CD4-positive, alpha-beta T cell treated with Interleukin-17A for 1 hour (primary cell): ENCODE data around the gene ARHGEF28.
A peak's percentile ranks its signal among the peaks of the same experiment; 100 is the strongest.

ENCODE experiments used
- DNase-seq: peaks from one replicate; pipeline ENCODE4 v3.0.0-alpha.2; 2020

Gene ARHGEF28

DNA sequence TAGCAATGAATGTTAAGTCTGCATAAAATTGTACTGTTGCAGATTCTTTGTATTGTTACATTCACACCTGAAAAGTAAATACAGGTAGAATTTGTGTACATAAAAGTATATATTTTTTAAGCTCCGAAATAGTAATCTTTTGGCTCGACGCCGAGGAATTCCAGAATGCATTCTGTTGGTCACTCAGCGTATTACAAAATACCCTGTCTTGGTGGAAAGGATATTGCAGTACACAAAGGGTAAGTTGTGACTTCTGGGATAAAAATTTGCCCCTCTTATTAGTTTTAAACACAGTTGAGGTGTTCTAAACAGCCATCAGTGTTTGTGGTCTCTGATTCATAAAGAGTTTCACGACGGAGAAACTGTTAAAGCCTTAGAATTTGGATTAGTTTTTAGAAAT lies 257.6 kb downstream of the ARHGEF28 start:
- no peak for DNase-seq

DNA sequence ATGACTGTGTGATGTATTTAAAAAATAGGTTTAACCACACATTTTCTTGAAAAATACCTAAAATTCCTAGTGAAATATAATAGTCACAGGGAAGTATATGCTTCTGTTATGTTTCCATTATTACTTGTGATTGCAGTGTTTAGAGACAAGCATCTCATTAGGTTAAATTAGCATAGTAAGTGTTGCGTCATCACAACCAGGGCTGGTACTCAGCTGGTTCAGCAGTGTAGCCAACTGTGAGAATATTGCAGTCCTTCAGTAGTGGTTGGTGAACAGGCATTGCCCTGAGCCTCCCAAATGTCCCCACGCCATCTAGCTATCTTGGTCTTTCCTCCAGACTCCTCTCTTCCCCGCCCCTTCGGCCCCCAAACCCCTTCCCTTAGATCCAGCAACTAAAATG lies 261.7 kb downstream of the ARHGEF28 start:
- DNase-seq = no peak

DNA sequence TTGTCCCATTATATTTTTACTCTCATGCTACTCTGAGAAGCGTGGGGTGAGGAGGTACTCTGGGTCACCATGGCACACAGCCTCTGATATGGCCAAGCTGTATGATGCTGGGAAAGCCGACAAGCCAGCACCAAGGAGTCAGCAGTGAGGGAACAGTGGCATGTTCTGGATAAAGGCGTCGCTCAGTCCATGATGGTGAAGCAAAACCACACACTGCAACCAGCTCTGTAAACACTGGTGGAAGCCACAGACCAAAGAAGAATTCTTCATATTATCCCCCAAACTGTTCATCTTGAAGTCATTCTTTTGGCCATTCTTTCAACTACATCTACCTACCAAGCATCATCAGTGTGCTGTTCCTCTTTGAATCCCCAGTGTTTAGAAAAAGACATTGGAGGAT lies 264.6 kb downstream of the ARHGEF28 start:
- DNase-seq = no peak

DNA sequence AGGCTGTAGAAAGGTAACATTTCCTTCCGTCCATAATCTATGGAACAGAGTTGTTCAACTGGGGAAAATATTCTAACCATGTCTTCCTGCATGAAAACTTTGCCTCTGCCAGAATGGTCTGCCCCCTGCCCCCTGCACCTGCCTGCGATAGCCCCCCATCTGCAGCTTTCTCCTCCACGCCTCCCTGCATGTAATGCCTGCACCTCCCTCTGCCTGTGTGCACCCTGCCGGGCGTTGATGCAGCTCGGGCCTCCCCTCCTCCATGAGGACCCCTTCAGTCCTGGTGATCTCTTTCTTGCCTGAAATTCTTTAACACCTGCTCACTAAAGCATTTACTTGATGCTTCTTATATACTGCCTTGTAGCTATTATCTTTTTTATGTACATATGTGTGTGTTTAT lies 266.2 kb downstream of the ARHGEF28 start:
- no peak for DNase-seq

DNA sequence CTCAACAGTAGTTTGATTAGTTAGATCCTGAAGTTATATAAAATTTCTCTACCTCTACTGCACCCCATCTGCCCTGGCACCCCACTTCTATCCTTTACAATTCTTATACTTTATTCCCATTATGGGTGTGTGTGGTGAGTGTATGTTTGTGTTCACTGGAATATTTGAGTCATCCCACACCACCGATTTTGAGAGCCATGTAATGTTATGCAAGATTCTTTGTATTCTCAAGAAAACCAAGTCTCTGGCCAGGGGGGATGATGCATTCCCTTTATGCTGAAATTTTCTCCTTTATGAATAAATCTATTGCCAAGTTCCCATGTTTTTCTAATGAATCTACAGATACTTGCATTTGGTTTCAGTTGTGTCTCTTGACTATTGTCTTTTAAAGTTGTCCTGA lies 266.8 kb downstream of the ARHGEF28 start:
- DNase-seq = no peak

DNA sequence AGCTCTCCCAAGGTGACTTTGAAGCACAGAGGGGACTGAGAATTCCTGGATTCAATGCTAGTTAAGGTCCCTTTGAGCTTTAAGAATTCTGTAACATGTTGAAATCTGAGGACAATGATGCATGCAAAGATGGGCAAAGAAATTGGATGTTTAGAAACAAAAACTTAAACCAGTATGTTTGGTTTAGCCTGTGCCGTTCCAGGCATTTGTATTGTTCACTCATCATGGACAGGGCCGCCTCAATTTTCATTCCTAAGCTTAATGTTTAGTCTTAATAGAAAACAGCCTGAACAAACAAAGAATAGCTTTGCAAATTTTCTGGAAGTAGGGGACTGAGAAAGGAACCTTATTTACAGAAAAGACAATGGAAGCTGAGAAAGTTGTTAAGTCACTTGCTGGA lies 267.8 kb downstream of the ARHGEF28 start:
- DNase-seq = no peak

DNA sequence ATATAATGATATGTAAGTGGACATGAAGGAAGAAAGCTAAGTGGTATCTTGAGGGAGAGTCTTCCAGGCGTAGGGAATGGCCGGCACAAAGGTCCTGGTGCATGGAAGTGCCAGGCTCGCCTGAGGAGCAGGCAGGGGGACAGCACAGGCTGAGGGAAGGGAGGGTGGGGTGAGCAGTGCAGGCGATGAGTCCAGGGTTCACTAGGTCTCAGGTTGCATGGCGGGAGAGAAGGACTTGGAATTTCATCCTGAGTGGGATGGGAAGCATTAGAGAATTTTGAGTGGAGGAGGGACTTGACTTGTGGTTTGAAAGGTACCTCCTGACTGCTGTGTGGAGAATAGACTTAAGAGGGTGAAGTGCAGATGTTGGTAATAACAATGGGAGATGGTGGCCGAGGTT lies 268.9 kb downstream of the ARHGEF28 start:
- no peak for DNase-seq

DNA sequence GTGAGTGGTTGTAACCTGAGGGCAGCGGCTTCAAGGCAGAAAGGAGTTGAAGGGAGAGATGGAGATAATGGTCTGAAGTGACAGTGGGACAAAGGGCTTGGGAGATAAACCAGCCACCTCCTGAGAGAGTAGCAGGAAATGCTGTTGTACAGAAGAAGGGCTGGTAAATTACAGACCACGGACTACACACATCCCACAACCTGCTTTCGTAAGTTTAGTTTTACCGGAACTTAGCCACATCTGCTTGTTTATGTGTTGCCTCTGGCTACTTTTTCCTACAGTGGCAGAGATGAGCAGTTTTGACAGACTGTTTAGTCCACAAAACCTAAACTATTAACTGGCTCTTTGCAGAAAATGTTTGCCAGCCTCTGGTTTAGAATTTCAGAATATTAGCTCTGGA lies 269.5 kb downstream of the ARHGEF28 start:
- no peak for DNase-seq

DNA sequence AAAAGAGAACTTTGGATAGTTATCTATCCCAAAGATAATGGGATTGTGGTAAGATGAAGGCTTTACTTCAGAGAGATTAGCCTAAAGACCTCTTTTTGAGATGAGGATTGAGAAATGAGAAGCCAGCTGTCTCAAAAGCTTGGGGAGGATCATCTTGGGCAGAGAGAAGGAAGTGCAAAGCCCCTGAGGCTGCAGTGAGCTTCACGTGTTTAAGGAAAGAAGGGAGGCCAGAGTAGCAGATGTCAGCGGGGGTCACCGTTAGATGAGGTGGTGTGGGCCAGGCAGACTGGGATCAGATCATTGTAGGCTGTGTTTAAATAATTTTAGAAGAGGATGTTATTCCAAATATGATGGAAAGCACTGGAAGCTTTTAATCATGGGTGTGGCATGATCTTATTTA lies 270.1 kb downstream of the ARHGEF28 start:
- no peak for DNase-seq

DNA sequence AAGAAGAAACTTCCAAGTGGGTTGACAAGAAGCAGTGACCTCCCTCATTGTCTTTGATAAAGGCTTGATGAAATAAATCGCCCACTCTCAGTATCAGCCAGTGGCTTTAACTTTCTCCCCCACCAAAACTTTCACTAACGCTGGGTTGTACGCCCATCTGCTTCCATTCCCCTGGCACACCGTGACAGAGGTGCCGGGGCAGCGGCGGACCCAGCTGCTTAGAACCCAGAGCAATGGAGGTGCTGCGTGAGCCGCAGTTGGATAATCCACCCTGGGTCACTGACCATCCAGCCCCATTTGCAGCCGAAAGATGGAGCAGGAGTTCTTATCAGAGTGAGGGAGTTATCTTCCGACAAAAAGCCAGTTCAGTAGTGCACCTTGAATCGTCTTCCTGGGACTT lies 270.7 kb downstream of the ARHGEF28 start:
- no peak for DNase-seq

DNA sequence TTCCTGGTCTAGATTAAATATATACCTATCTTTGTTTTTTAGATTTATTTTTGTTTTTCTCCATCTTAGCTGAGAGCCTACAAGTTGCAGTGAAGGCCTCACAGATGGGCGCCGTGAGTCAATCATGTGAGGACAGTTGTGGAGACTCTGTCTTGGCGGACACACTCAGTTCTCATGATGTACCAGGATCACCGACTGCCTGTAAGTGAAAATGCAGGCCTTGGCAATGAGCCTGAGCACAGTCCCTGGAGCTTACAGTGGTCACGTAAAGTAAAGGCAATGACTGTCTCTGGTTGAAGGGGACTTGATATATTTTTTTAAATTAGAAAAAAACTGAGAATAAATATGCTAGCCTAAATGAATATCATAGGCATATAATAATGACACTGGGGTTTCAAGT lies 271.9 kb downstream of the ARHGEF28 start:
- DNase-seq = no peak

DNA sequence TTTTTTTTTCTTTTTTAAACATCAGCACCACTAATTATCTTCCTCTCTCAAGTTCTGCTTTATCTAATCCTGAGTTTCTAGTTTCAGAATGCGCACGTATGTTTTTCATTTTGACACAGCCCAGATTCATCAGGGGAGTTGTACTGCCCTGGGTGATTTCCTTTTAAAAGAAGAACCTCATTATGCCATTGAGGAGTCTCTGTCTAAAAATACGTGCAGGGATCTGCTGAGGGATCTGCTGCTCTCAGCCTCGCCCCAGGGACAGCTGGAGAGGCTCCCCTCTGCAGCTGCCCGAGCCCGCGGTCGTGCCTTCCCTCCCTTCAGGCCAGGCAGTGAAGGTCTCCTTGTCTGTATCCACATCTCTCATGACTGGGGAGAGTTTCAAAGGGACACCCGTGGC lies 273.1 kb downstream of the ARHGEF28 start:
- DNase-seq = peak; percentile 4

DNA sequence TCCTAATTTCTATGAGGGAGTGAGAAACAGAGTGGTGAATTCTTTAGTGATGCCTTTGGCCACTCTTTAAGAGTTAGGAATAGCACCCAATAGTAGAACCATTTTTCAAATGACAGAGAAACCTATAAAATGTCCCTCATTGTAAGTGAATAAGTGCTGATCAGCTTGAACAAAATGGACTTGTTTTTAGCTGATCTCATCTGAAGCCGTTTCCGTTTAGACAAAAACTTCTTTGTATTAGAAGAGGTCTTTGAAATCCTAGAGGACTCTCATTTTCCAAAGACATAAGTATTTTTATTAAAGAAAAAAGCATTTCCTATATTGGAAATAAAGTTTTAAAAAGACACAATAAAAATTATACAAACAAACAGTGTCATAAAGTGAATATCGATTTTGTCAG lies 273.9 kb downstream of the ARHGEF28 start:
- no peak for DNase-seq

DNA sequence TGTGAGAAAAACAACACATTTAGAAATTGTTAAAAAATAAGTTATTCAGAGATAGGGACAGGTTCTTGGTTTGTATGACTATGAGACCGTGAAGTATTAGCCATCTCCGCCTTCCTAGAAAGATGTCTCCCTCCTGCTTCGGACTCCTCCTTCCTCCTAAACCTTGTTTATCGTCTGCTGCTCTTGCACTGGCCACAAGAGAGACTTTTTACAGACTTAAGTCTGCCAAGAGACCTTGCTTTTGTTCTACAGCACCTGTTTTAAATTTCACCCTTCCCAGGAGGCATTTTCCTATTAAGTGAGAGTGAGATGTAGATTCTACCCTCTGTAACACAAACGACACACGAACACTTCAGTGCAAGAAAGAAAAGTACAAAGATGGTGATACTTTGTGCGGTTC lies 274.6 kb downstream of the ARHGEF28 start:
- no peak for DNase-seq

DNA sequence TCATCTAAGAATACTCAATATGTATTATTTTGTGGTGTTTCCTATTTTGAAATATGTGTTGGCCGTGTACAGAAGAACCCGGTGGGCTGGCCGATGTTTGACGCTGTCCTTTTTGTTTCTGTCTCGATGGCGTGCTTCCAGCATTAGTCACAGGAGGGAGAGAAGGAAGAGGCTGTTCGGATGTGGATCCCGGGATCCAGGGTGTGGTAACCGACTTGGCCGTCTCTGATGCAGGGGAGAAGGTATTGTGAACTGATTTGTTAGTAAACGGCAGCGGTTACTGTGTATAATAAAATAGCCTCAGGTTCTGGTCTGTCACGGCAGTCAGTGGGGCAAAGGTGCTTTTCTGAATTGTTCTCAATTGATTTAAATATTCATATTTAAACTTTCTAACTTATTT lies 275.0 kb downstream of the ARHGEF28 start:
- DNase-seq = no peak

DNA sequence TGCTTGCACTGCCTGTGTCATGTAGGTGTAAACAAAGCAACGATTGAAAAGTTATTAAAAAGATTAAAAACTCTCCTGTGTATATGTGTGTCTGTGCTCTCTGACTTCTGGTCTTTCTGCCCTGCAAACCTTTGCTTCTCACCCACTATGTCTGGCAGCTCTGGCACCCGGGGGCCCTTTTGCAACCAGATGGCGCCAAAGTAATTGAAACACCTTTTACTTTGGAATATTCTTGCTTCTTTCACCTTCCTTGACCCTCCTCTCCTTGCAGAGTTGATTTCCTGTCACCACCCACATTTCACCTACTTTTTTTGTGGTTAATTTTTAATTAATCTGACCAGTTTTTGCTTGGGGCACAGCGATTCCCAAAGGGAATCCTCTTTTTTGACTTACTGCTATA lies 275.5 kb downstream of the ARHGEF28 start:
- no peak for DNase-seq

DNA sequence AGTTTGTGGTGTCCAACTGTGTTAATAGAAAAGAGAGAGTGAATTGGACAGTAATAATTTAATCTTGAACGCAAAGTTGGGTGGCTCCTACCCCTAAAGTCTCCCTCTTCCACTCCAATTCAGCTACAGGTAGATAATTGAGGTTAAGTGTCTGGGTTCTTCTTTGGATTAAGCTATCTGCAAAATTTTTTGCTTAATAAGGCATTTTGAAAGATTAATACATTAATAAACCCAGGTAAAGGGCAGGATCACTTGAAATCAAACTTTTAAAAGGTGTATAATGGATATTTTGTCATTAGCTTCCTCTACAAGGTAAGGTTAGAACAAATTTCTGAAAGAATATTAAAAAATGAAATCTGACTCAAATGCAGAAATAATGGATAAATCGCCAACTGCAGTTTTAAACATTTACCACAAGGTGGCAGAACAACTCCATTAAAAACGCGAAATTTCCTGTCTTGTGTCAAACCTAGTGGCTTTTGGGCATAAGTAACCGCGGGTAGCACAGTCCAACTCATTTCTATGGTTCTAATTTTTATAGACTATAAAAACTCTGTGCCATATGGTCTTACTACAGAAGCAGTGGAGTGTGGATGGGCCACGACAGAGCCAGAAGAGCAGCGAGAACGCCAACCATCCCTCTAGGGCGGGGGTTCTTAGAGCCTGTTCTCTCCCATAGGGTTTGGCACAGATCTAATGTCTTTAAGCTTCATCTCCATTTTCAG lies 276.5 kb downstream of the ARHGEF28 start:
- DNase-seq = peak; percentile 57

DNA sequence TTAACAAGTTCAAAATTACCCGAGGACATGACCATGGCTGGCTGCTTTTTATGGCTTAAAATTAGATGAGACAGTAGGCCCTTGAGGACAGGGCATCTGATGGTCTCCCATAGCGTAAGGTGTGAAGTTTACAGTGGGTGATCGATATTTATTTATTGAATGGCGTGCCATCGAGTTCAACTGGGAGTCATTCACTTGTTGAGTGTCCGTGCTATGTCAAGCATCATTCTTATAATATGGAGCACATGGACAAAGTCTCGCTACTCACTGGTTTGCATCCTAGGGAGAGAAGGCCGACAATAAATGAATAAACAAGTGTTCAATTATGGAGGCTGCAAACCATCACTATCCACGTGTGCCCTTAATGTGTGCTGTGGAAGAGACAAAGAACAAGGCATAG lies 277.2 kb downstream of the ARHGEF28 start:
- no peak for DNase-seq

DNA sequence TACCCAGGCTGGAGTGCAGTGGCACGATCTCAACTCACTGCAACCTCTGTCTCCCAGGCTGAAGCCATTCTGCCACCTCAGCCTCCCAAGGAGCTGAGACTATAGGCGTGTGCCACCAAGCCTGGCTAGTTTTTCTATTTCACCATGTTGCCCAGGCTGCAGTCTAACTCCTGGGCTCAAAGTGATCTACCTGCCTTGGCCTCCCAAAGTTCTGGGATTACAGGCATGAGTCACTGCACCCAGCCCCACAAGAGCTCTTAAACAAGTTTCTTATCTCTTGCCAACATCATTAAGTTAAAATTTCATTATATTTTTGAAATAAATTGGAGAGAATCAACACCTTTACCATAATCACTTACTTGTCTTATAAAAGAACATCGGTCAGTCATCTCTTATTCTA lies 280.3 kb downstream of the ARHGEF28 start:
- DNase-seq = no peak

DNA sequence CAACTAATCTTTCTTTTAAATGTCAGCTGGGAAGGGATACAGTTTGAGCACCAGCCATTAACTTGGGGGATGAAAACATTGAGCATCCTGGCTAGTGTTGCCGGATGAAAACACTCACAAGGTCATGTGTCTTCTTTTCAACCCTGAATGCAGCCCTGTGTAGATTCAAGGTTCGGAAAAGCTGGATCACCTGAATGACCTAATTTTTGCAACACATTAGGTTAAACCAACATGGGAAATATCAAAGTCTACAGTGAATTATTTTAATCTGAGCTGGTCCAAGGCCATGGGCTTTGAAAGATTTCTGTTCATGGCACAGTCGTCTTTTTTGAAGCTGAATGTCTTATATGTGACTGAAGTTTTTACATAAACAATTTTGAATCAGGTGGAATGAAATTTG lies 281.2 kb downstream of the ARHGEF28 start:
- no peak for DNase-seq

DNA sequence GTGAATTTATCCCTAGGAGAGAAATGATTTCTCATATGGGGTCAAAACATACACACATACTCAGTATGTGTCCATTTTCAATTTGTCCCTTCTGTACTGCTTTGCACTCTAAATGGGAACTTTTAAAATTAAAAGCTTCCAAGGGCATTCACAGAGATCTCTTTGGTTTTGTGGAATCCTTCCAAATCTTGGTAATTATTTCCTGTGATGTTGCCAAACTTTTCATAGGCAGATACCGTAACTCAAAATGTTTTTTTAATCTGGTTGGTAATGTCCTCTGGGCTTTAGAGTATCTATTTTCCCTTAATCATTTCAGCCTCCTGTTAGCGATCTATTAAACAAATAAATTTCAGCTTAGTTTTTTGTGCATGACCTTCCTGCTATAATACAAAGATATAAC lies 282.4 kb downstream of the ARHGEF28 start:
- DNase-seq = no peak

DNA sequence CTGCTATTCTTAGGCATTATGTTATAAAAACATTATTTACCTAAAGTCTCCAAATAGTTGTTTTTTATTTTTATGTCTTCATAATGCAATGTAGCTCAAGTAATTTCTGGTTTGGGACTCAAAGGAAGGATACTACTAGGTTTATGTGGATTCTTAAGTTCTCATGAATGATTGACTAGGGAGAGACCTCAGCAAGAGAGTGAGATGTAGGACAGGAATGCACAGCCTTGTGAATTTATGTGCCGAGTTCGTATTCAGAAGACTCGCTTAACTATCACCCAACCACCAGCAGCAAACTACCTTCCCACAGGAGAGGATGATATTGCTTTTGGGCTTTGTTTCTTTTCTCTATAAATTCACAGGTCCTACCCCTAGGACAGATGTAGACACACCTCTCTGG lies 282.9 kb downstream of the ARHGEF28 start:
- DNase-seq = no peak

DNA sequence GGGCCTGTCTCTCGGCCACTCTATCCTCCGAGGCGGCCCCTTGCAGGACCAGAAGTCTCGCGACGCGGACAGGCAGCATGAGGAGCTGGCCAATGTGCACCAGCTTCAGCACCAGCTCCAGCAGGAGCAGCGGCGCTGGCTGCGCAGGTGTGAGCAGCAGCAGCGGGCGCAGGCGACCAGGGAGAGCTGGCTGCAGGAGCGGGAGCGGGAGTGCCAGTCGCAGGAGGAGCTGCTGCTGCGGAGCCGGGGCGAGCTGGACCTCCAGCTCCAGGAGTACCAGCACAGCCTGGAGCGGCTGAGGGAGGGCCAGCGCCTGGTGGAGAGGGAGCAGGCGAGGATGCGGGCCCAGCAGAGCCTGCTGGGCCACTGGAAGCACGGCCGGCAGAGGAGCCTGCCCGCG lies 283.5 kb downstream of the ARHGEF28 start:
- no peak for DNase-seq

DNA sequence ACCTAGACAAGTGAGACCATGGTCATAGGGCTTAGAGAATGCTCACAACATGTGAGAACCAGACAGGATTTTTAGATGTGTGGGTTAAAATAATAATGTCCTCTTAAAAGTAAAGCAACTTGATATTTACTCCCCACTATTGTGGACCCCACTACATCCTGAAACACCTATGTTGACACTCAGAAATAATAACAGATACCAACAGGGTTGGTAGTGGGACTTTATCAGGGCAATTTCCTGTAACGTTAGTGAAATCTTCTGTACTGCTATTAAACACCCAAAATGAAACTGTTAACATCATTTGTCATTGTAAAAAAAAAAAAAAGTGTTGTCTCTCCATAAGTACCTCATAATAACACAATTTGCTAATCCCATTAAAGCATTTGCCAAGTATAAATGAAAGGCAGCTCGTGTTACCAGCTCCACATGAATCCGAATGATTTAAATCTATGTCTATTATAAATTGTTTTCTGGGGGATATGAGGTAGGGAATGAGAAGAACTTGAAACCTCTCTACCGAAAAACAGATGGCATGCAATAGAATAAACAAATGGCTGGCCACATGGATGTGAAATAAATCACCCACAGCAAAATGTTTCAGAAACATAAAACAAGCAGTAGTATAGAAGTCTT lies 285.9 kb downstream of the ARHGEF28 start:
- DNase-seq = no peak

DNA sequence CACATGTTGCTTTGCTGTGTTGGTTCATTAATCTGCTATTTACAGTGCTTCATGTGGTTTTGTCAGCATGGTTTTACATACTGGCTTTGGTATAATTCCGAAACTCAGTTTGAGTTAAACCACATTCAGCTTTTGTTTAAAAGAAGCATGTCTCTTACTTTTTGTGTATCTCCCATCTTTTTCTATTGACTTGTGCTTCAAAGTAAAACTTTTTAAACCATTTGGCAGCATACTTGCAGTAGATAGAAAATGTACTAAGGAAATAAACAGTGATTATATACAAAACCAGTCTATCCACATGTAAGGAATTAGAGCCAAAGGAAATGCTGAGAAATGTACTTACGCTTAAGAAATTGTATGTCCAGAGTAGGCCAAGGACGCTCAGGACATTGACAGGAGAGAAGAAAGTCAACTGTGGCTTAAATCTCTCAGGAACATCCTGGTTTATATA lies 286.9 kb downstream of the ARHGEF28 start:
- DNase-seq = no peak
